Spleen (tissue), 11 donors: ENCODE measurements around the gene DRC3. TPM values are rescaled to one million over a fixed set of nuclear protein-coding genes. Genes with fewer than 3 reads are reported as not detected.

Experiments
- DNase-seq: peaks from one replicate; pipeline ENCODE4 v3.0.0-alpha.2; 2020
- H3K27ac ChIP-seq, 8 donors: fragments of 200-600 bp; sonication (generic) in 7 of 8; 1 replicate in 4 of 8; 2 replicates in 4 of 8; pipeline versions ENCODE4 v1.5.0 to v1.8.0; 2016 to 2021; ENCODE audit warnings: inconsistent platforms in 4 of 8, mild to moderate bottlenecking in 4 of 8, moderate library complexity in 1 of 8
- H3K27me3 ChIP-seq, 7 donors: fragments of 200-600 bp; sonication (generic) in 6 of 7; replicated peaks in 1 of 7; 1 replicate in 4 of 7; 2 replicates in 3 of 7; pipeline versions ENCODE4 v1.5.0 to v1.8.0; 2016 to 2021; ENCODE audit warnings: inconsistent platforms in 3 of 7, mild to moderate bottlenecking in 1 of 7
- H3K36me3 ChIP-seq, 6 donors: fragments of 200-600 bp; sonication (generic) in 5 of 6; 1 replicate in 4 of 6; 2 replicates in 2 of 6; pipeline versions ENCODE4 v1.5.0 to v1.8.0; 2016 to 2021; ENCODE audit warnings: inconsistent platforms in 2 of 6
- H3K4me1 ChIP-seq, 6 donors: fragments of 200-600 bp; sonication (generic) in 5 of 6; 1 replicate in 3 of 6; 2 replicates in 3 of 6; pipeline versions ENCODE4 v1.5.0 to v1.8.0; 2016 to 2021; ENCODE audit warnings: inconsistent platforms in 3 of 6
- H3K4me3 ChIP-seq, 8 donors: fragments of 200-600 bp; sonication (generic) in 7 of 8; 1 replicate in 4 of 8; 2 replicates in 4 of 8; pipeline versions ENCODE4 v1.5.0 to v1.8.0; 2016 to 2021; ENCODE audit warnings: inconsistent platforms in 4 of 8, mild to moderate bottlenecking in 4 of 8, moderate library complexity in 2 of 8
- H3K9me3 ChIP-seq, 8 donors: fragments of 200-600 bp; sonication (generic) in 7 of 8; 1 replicate in 4 of 8; 2 replicates in 4 of 8; pipeline versions ENCODE4 v1.5.0 to v1.8.0; 2016 to 2021; ENCODE audit warnings: inconsistent platforms in 4 of 8
- POLR2A ChIP-seq, 3 donors: fragments of 450-650 bp; IDR thresholded peaks; one replicate each; pipeline ENCODE4 v1.5.1; 2017; ENCODE audit warnings: antibody characterized with exemption in 3 of 3, mild to moderate bottlenecking in 1 of 3
- POLR2AphosphoS5 ChIP-seq, 3 donors: sonication (generic); formaldehyde crosslinking; IDR thresholded peaks; one replicate each; pipeline ENCODE4 v1.5.1; 2017; ENCODE audit warnings: antibody characterized with exemption in 3 of 3
- WGBS, 5 donors: extraction: QIAGEN DNeasy Blood & Tissue Kit in 3 of 5; methylation state at CpG; one replicate each; pipeline versions ENCODE4 v1.1.5 to v1.1.7; 2013 to 2018; 5-methylcytosine and 5-hydroxymethylcytosine counted together
- intact Hi-C: fragments of 100-400 bp; cut with DNase I; formaldehyde crosslinking; loops from one replicate; pipeline ENCODE4 v1.15.0; 2023; ENCODE audit warnings: low total_unique reads
- polyA plus RNA-seq, 3 donors: library from polyadenylated mRNA; stranded (reverse); fragments of 200-250 nt; gene quantifications; one replicate each; pipeline ENCODE4 v1.2.1, GENCODE V29; 2013
- total RNA-seq, 7 donors: library from RNA; depleted of rRNA in 3 of 7; stranded (reverse); fragments of >200 nt in 3 of 7; fragmentation: NEBNext Ultra II Directional in 4 of 7; extraction: Animal tissue kit (Norgen Biotek cat#: 25700) in 4 of 7; gene quantifications; one replicate each; pipeline versions ENCODE4 v1.1.0 to v1.2.1, GENCODE V29; 2016 to 2021
- TF ChIP-seq, protein P1 (sequence below), 11 experiments: fragments of 200-600 bp in 7 of 11; fragments of 450-650 bp in 4 of 11; sonication (generic) in 4 of 11; IDR thresholded peaks in 8 of 11; conservative IDR thresholded peaks in 3 of 11; 1 replicate in 7 of 11; 2 replicates in 4 of 11; pipeline versions ENCODE4 v1.4.0 to v1.8.0; 2016 to 2021; ENCODE audit warnings: antibody characterized with exemption in 11 of 11, inconsistent platforms in 4 of 11, mild to moderate bottlenecking in 1 of 11
- donor health status: healthy with polysubstance abuse.
- donor health status: DM: no; HTN: no; CAD: no; lungs with moderate emphysema.
- donor health status: DM: no; HTN: no; CAD: no.
- donor health status: Bipolar disorder and iron deficiency.
- donor health status: healthy.
- donor health status: DM: no; HTN: no; CAD: no.
- donor health status: DM: yes; HTN: yes; CAD: no.

The DRC3 gene
- total and polyA plus RNA-seq, 10 donors, result 0.37 to 7.3 (median 2.3) TPM

DNA sequence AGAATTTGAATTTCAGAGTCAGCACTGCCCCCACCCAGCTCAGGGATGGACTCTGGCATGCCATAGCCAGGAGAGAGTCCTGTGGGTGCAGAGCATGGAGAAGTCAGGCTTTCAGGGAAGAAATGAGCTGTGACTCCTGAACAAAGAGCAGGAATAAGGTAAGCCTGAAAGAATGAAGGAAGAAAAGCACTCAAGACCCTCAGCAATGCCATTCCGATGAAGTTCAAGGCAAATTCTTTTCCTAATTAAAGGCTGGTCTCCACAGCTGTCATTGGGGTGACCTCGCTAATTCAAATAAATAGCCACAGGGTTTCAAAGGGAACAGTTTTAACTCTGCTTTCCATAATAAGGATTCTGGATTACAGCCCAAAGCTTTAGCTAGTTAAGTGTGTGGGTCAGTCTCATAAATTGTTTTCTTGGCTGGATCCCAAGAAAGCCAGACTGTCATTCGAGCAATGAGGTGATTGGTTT lies 32.2 kb upstream of the DRC3 start:
- no peak overlapping the region for H3K4me3 ChIP-seq
- peaks cover 23 to 87% (median 56%) of the 10 kb centered on the region in 6 donors for H3K4me1 ChIP-seq
- no peaks in the 10 kb centered on the region for H3K27me3 ChIP-seq
- TF ChIP-seq, protein P1, sequence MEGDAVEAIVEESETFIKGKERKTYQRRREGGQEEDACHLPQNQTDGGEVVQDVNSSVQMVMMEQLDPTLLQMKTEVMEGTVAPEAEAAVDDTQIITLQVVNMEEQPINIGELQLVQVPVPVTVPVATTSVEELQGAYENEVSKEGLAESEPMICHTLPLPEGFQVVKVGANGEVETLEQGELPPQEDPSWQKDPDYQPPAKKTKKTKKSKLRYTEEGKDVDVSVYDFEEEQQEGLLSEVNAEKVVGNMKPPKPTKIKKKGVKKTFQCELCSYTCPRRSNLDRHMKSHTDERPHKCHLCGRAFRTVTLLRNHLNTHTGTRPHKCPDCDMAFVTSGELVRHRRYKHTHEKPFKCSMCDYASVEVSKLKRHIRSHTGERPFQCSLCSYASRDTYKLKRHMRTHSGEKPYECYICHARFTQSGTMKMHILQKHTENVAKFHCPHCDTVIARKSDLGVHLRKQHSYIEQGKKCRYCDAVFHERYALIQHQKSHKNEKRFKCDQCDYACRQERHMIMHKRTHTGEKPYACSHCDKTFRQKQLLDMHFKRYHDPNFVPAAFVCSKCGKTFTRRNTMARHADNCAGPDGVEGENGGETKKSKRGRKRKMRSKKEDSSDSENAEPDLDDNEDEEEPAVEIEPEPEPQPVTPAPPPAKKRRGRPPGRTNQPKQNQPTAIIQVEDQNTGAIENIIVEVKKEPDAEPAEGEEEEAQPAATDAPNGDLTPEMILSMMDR (IDR thresholded peaks at IDR 0.05 in 8 of 11, conservative IDR thresholded peaks at IDR 0.05 in 3 of 11), result no peak
- TF ChIP-seq POLR2A (IDR thresholded peaks at IDR 0.05), result no peak
- TF ChIP-seq POLR2AphosphoS5 (IDR thresholded peaks at IDR 0.05), result no peak
- no peak for DNase-seq
- peaks cover 0 to 4% (median 0%) of the 10 kb centered on the region in 6 donors for H3K36me3 ChIP-seq
- intact Hi-C loops, result no loop called here
- WGBS, 5 donors, result 56 to 75% (median 63%) methylated on average over 3 of the region's 3 CpGs
- peak overlapping the region in 4 of 8 donors; percentile 11 to 52 (median 30) for H3K27ac ChIP-seq
- no peaks in the 10 kb centered on the region for H3K9me3 ChIP-seq

DNA sequence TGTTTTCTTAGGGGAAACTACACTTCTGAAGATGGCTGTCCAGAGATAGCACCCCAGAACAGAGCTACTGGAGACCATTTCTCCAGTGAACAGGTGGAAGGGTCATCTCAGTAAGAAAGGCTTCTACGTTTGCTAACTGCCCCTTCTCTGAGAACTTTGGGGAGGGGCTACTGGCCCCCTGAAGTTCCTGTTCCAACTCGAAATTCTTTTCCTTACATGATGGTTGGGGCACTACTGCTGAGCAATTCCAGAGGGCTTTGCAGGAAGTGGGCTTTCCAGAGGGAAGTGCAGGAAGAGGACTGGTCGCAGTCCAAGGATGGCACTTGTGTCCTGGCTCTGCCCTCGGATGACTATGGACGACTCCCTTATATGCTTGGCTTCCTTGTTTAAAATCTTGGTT lies 31.6 kb upstream of the DRC3 start:
- peak in 2 of 3 donors; percentile 10 to 32 for TF ChIP-seq POLR2AphosphoS5 (IDR thresholded peaks at IDR 0.05)
- TF ChIP-seq, protein P1 (IDR thresholded peaks at IDR 0.05 in 8 of 11, conservative IDR thresholded peaks at IDR 0.05 in 3 of 11), result no peak
- DNase-seq, result no peak
- peaks cover 18 to 81% (median 51%) of the 10 kb centered on the region in 6 donors for H3K4me1 ChIP-seq
- intact Hi-C loops, result no loop called here
- peak overlapping the region in 5 of 8 donors; percentile 3 to 52 (median 13) for H3K27ac ChIP-seq
- H3K4me3 ChIP-seq, result no peak overlapping the region
- H3K36me3 ChIP-seq, result peaks cover 0 to 4% (median 0%) of the 10 kb centered on the region in 6 donors
- 50 to 57% (median 54%) methylated on average over 5 of the region's 5 CpGs for WGBS, 5 donors
- H3K27me3 ChIP-seq, result no peaks in the 10 kb centered on the region
- H3K9me3 ChIP-seq, result no peaks in the 10 kb centered on the region

- Histone ChIP-seq H3K27ac (peak overlapping the region in 2 of 8 donors; percentile 16 to 22), H3K9me3 (no peaks in the 10 kb centered on the region), H3K4me3 (no peak overlapping the region), H3K36me3 (peaks cover 0 to 4% (median 0%) of the 10 kb centered on the region in 6 donors), H3K4me1 (peaks cover 12 to 63% (median 36%) of the 10 kb centered on the region in 6 donors), H3K27me3 (no peaks in the 10 kb centered on the region)
- TF ChIP-seq, protein P1 (IDR thresholded peaks at IDR 0.05 in 8 of 11, conservative IDR thresholded peaks at IDR 0.05 in 3 of 11), result no peak
- intact Hi-C loops, result no loop called here
- no peak for DNase-seq
Observed at GRCh38 chr17:17942846-17943245, 29.8 kb upstream of the DRC3 start.

- intact Hi-C loops, result no loop called here
- TF ChIP-seq, protein P1 (IDR thresholded peaks at IDR 0.05 in 8 of 11, conservative IDR thresholded peaks at IDR 0.05 in 3 of 11), result no peak
- TF ChIP-seq POLR2AphosphoS5 (IDR thresholded peaks at IDR 0.05), result no peak
- TF ChIP-seq POLR2A (IDR thresholded peaks at IDR 0.05), result no peak
- H3K27me3 ChIP-seq, result no peaks in the 10 kb centered on the region
- peaks cover 0 to 4% (median 0%) of the 10 kb centered on the region in 6 donors for H3K36me3 ChIP-seq
- peak overlapping the region in 2 of 8 donors; percentile 16 to 22 for H3K27ac ChIP-seq
- peaks cover 12 to 57% (median 36%) of the 10 kb centered on the region in 6 donors for H3K4me1 ChIP-seq
- no peak overlapping the region for H3K4me3 ChIP-seq
- 52 to 64% (median 54%) methylated on average over 3 of the region's 3 CpGs for WGBS, 5 donors
- DNase-seq, result no peak
- no peaks in the 10 kb centered on the region for H3K9me3 ChIP-seq
Observed at GRCh38 chr17:17943281-17943984, 29.2 kb upstream of the DRC3 start.
